WERI-Rb-1 (cell line): Measurements from ENCODE around the gene HIPK2.

Experiments
- DNase-seq: peaks from one replicate; pipeline ENCODE4 v3.0.0-alpha.2; 2020
- H3K27ac ChIP-seq: fragments of 250-450 bp; sonication (Bioruptor Pico); 2 replicates; pipeline ENCODE4 v1.5.1; 2020; ENCODE audit warnings: mild to moderate bottlenecking, moderate library complexity
- H3K27me3 ChIP-seq: fragments of 250-450 bp; sonication (Bioruptor Pico); 2 replicates; pipeline ENCODE4 v1.5.1; 2021; ENCODE audit warnings: mild to moderate bottlenecking, low read depth, moderate library complexity; ENCODE audit not compliant: insufficient read depth, severe bottlenecking
- H3K36me3 ChIP-seq: fragments of 250-450 bp; sonication (Bioruptor Pico); 2 replicates; pipeline ENCODE4 v1.5.1; 2020; ENCODE audit warnings: mild to moderate bottlenecking, moderate library complexity
- H3K4me3 ChIP-seq: 2 replicates; pipeline ENCODE4 v1.5.1; 2011; ENCODE audit warnings: low read depth, mild to moderate bottlenecking, control low read depth, low read length
- H3K9me3 ChIP-seq: fragments of 250-450 bp; sonication (Bioruptor Pico); 2 replicates; pipeline ENCODE4 v1.5.1; 2021; ENCODE audit warnings: mild to moderate bottlenecking, moderate library complexity; ENCODE audit not compliant: severe bottlenecking
- CTCF ChIP-seq: IDR thresholded peaks from 2 replicates; pipeline ENCODE4 v1.5.1; 2011; ENCODE audit warnings: low read depth, mild to moderate bottlenecking, control low read depth, inconsistent platforms, low read length

The HIPK2 gene

GRCh38 chr7:139515266-139515665 is 262.5 kb downstream of the HIPK2 start:
- DNase-seq, result no peak
- no peak for TF ChIP-seq CTCF
- H3K9me3 ChIP-seq, result no peaks in the 10 kb centered on the region
- H3K27me3 ChIP-seq, result no peaks in the 10 kb centered on the region
- no peak overlapping the region for H3K27ac ChIP-seq
- H3K36me3 ChIP-seq, result no peaks in the 10 kb centered on the region
- no peak overlapping the region for H3K4me3 ChIP-seq
